IPS-20b (cell line): Measurements from ENCODE around the gene CXorf49.

Experiments used
- H3K27ac ChIP-seq: one replicate; pipeline ENCODE4 v1.5.1; 2013; ENCODE audit warnings: low read length
- H3K27me3 ChIP-seq: 2 replicates; pipeline ENCODE4 v1.6.1; 2013; ENCODE audit warnings: mild to moderate bottlenecking, low read length, inconsistent platforms; ENCODE audit not compliant: insufficient read depth
- H3K36me3 ChIP-seq: 2 replicates; pipeline ENCODE4 v1.6.1; 2013; ENCODE audit warnings: low read depth, mild to moderate bottlenecking, inconsistent platforms, low read length, moderate library complexity; ENCODE audit not compliant: insufficient read depth
- H3K4me1 ChIP-seq: 2 replicates; pipeline ENCODE4 v1.6.1; 2013; ENCODE audit warnings: mild to moderate bottlenecking, control low read depth, inconsistent platforms, low read length, moderate library complexity; ENCODE audit not compliant: insufficient read depth
- H3K4me3 ChIP-seq: 2 replicates; pipeline ENCODE4 v1.5.1; 2013; ENCODE audit warnings: mild to moderate bottlenecking, low read length, inconsistent platforms
- H3K9ac ChIP-seq: 2 replicates; pipeline ENCODE4 v1.6.1; 2013; ENCODE audit warnings: low read depth, mild to moderate bottlenecking, inconsistent platforms, low read length, moderate library complexity
- H3K9me3 ChIP-seq: 2 replicates; pipeline ENCODE4 v1.6.1; 2013; ENCODE audit warnings: mild to moderate bottlenecking, low read depth, low read length, inconsistent platforms; ENCODE audit not compliant: insufficient read depth

CXorf49 gene

GRCh38 chrX:71668248-71668595 lies 49.9 kb downstream of the CXorf49 start:
- no peaks in the 10 kb centered on the region for H3K9me3 ChIP-seq
- no peaks in the 10 kb centered on the region for H3K36me3 ChIP-seq
- no peak overlapping the region for H3K4me3 ChIP-seq
- H3K27me3 ChIP-seq = no peaks in the 10 kb centered on the region
- no peak overlapping the region for H3K9ac ChIP-seq
- H3K27ac ChIP-seq = no peak overlapping the region
- H3K4me1 ChIP-seq = no peaks in the 10 kb centered on the region

- Histone ChIP-seq H3K27me3 (no peaks in the 10 kb centered on the region), H3K9ac (no peak within 1 kb of the TSS), H3K4me3 (no peak within 1 kb of the TSS), H3K36me3 (no peaks in the 10 kb centered on the region), H3K27ac (no peak within 1 kb of the TSS), H3K9me3 (no peaks in the 10 kb centered on the region), H3K4me1 (no peaks in the 10 kb centered on the region)
These were observed 50.5 kb downstream of the CXorf49 start, which contains the start of gene LOC101059915 for GRCh38 chrX:71667328-71668247. Gene LOC101059915, plus strand, starts transcription at chrX:71667546.

- H3K27ac ChIP-seq = no peak overlapping the region
- no peak overlapping the region for H3K4me3 ChIP-seq
- no peak overlapping the region for H3K9ac ChIP-seq
- H3K9me3 ChIP-seq = no peaks in the 10 kb centered on the region
- no peaks in the 10 kb centered on the region for H3K4me1 ChIP-seq
- no peaks in the 10 kb centered on the region for H3K27me3 ChIP-seq
- H3K36me3 ChIP-seq = no peaks in the 10 kb centered on the region
These were observed 51.6 kb downstream of the CXorf49 start for GRCh38 chrX:71666240-71667223.

GRCh38 chrX:71665747-71666146 lies 52.3 kb downstream of the CXorf49 start:
- Histone ChIP-seq H3K9me3 (no peaks in the 10 kb centered on the region), H3K4me1 (no peaks in the 10 kb centered on the region), H3K27me3 (no peaks in the 10 kb centered on the region), H3K36me3 (no peaks in the 10 kb centered on the region), H3K27ac (no peak overlapping the region), H3K4me3 (no peak overlapping the region), H3K9ac (no peak overlapping the region)

GRCh38 chrX:71664889-71665491 lies 53.1 kb downstream of the CXorf49 start:
- H3K4me3 ChIP-seq = no peak overlapping the region
- no peaks in the 10 kb centered on the region for H3K27me3 ChIP-seq
- H3K9ac ChIP-seq = no peak overlapping the region
- no peaks in the 10 kb centered on the region for H3K4me1 ChIP-seq
- no peaks in the 10 kb centered on the region for H3K9me3 ChIP-seq
- H3K36me3 ChIP-seq = no peaks in the 10 kb centered on the region
- no peak overlapping the region for H3K27ac ChIP-seq
